SK-N-DZ (cell line): ENCODE measurements around the gene ADNP2.

ENCODE experiments used
- DNase-seq: peaks from one replicate; pipeline ENCODE4 v3.0.0-alpha.2; 2015; ENCODE audit warnings: low spot score

The ADNP2 gene

DNA sequence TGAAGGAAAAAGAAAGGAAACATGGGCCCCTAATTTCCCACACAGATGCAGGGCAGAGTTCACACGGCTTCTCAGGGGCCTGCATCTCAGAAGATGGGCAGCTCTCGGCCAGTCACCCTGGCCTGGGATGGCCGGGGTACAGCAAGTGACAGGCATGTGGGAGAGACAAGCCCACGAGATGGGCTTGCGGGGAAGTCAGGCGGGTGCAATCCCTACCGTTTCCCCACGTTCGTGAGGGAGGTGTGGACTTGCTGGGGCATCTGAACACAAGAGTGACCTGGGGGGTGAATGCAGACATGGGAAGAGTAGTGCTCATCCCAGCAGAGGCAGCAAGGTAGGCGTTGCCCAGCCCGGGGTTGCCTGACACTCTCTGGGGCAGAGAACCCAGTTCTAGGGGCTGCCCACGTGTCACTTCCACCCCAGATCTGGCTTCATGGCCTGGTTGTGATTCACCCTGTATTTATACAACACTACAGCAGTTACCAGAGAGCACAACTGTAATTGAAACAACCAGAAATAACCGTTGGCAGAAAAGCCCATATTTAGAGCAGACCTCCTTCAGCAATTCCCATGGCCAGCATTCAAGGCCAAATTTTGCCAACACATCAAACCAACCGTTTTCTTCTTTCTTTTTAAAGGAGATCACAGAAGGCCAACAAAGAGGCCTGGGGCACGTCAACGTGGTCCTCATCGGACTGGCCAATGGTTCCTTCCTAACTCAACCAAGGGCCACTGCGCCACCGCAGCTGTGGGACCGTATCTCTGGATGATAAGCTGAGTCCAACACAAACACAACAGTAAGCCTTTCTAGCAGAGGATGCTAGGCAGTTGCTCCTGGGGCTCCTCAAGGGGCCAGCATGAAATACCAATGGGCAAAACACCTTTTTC, 79.8 kb downstream of the ADNP2 start:
- no peak for DNase-seq

DNA sequence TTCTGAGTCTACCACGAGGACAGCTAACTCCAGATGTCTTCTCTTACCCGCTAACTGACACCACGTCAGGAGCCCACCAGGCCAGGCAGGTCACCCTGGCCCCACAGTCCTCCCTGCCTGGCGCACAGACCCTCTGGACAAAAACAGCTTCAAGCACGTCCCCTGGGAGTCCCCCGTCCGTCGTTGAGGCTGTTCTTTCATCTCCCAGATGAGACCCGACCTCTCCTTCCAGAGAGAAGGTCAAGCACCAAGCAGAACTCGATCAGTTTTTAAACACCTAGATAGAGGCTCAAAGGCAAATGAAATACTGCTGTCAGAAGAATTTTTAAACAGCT, 80.4 kb downstream of the ADNP2 start:
- no peak for DNase-seq
